Hepatocyte (in vitro differentiated cells): ENCODE data around the gene PYGM.

Experiments used
- EZH2phosphoT487 ChIP-seq: fragments of 200-600 bp; sonication (generic); IDR thresholded peaks from one replicate; pipeline ENCODE4 v1.6.1; 2018; ENCODE audit warnings: antibody characterized with exemption, mild to moderate bottlenecking, low read depth, moderate library complexity; ENCODE audit not compliant: unreplicated experiment, severe bottlenecking
- TF ChIP-seq, protein P1 (sequence below): fragments of 200-600 bp; sonication (generic); IDR thresholded peaks from 2 replicates; pipeline ENCODE4 v1.5.1; 2016; ENCODE audit warnings: antibody characterized with exemption, mild to moderate bottlenecking; ENCODE audit not compliant: poor library complexity

DNA sequence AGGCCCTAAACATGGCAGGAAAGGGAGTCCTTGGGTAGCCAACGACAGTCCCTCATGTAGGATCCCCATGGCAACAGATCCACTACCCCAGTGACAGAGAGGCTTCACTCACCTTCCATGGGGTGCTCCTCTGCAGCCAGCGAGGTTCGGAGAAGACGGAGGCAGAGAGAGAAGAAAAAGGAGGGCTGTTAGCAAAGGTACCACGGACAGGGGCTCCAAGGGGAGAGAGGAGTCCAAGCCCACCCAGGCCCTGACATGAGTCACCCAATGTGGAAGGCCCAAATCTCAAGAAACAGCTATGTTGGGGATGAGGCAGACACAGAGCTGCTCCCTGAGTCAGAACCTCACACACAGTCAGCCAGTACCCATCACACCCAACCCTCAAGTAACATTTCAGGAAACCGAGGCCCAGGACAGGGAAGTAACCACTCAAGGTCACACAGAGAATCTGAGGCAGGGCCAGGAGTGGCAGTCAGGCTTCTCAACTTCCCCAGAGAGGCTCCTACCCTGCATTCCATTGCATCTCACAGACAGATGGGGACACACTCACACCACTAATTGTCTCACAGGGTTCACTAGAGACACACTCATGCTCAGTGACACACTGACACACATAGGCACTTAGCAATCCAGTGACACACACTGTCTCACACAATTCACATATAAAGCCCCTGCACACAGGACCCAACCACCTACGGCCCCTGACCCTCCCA, 62.0 kb downstream of the PYGM start:
- TF ChIP-seq, protein P1, sequence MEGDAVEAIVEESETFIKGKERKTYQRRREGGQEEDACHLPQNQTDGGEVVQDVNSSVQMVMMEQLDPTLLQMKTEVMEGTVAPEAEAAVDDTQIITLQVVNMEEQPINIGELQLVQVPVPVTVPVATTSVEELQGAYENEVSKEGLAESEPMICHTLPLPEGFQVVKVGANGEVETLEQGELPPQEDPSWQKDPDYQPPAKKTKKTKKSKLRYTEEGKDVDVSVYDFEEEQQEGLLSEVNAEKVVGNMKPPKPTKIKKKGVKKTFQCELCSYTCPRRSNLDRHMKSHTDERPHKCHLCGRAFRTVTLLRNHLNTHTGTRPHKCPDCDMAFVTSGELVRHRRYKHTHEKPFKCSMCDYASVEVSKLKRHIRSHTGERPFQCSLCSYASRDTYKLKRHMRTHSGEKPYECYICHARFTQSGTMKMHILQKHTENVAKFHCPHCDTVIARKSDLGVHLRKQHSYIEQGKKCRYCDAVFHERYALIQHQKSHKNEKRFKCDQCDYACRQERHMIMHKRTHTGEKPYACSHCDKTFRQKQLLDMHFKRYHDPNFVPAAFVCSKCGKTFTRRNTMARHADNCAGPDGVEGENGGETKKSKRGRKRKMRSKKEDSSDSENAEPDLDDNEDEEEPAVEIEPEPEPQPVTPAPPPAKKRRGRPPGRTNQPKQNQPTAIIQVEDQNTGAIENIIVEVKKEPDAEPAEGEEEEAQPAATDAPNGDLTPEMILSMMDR = no peak
- no peak for TF ChIP-seq EZH2phosphoT487
